GM18870 (cell line): Measurements from ENCODE around the gene LACTBL1.
"Not testable (repeated sequence)": the region's sequence is repeated elsewhere in the genome, so short reads cannot be mapped to it uniquely, and the experiment has no call there.

Experiments
- ATAC-seq: cut with Tn5 transposase; IDR thresholded peaks from one replicate; pipeline ENCODE4 v1.9.1; 2021; ENCODE audit warnings: moderate library complexity; ENCODE audit not compliant: unreplicated experiment

LACTBL1 gene

GRCh38 chr1:22949822-22950331, 22.8 kb downstream of the LACTBL1 start:
- ATAC-seq = no peak

GRCh38 chr1:22945171-22945570, 27.5 kb downstream of the LACTBL1 start:
- ATAC-seq = not testable (repeated sequence)

- ATAC-seq = no peak
Observed at GRCh38 chr1:22944346-22945055, 28.2 kb downstream of the LACTBL1 start.

GRCh38 chr1:22941257-22941656, 31.4 kb downstream of the LACTBL1 start:
- ATAC-seq = no peak

GRCh38 chr1:22936681-22937080, 36.0 kb downstream of the LACTBL1 start:
- ATAC-seq = no peak

- no peak for ATAC-seq
Observed at GRCh38 chr1:22935433-22935832, 37.2 kb downstream of the LACTBL1 start.

GRCh38 chr1:22932803-22933470, 39.7 kb downstream of the LACTBL1 start:
- ATAC-seq = no peak

- ATAC-seq = no peak
Observed at GRCh38 chr1:22930240-22930912, 42.3 kb downstream of the LACTBL1 start.

GRCh38 chr1:22925111-22925510, 47.6 kb downstream of the LACTBL1 start:
- ATAC-seq = no peak

GRCh38 chr1:22922640-22923039, 50.0 kb downstream of the LACTBL1 start:
- ATAC-seq = no peak

GRCh38 chr1:22921452-22922126, 51.1 kb downstream of the LACTBL1 start:
- ATAC-seq = no peak

GRCh38 chr1:22920734-22921451, 51.8 kb downstream of the LACTBL1 start:
- no peak for ATAC-seq

GRCh38 chr1:22920026-22920733, 52.5 kb downstream of the LACTBL1 start:
- ATAC-seq = no peak

- ATAC-seq = no peak
Observed at GRCh38 chr1:22919341-22920025, 53.2 kb downstream of the LACTBL1 start.

- ATAC-seq = no peak
Observed at GRCh38 chr1:22918644-22919043, 54.0 kb downstream of the LACTBL1 start.

- no peak for ATAC-seq
Observed at GRCh38 chr1:22917989-22918388, 54.7 kb downstream of the LACTBL1 start.

- ATAC-seq = no peak
Observed at GRCh38 chr1:22916471-22916820, 56.2 kb downstream of the LACTBL1 start.

- ATAC-seq = no peak
Observed at GRCh38 chr1:22915816-22916470, 56.7 kb downstream of the LACTBL1 start.

GRCh38 chr1:22915231-22915630, 57.4 kb downstream of the LACTBL1 start:
- ATAC-seq = no peak
